Mesenchymal stem cell (in vitro differentiated cells and primary cell): ENCODE measurements around the gene TRAM2.

Experiments used
- DNase-seq: peaks from one replicate; pipeline ENCODE4 v3.0.0-alpha.2; 2013
- H2AFZ ChIP-seq: one replicate; pipeline ENCODE4 v1.6.1; 2013; ENCODE audit warnings: low read depth, mild to moderate bottlenecking, control low read depth, inconsistent platforms, low read length, moderate library complexity
- H2AK5ac ChIP-seq: 2 replicates; pipeline ENCODE4 v1.6.1; 2013; ENCODE audit warnings: low read length, moderate library complexity, mild to moderate bottlenecking, inconsistent platforms; ENCODE audit not compliant: severe bottlenecking
- H2BK120ac ChIP-seq: one replicate; pipeline ENCODE4 v1.6.1; 2013; ENCODE audit warnings: low read depth, mild to moderate bottlenecking, inconsistent platforms, low read length, moderate library complexity
- H2BK12ac ChIP-seq, 2 experiments: one replicate each; pipeline ENCODE4 v1.6.1; 2013; ENCODE audit warnings: inconsistent platforms in 2 of 2, low read length in 2 of 2, mild to moderate bottlenecking in 2 of 2, moderate library complexity in 2 of 2, control low read depth in 1 of 2
- H2BK15ac ChIP-seq: one replicate; pipeline ENCODE4 v1.6.1; 2013; ENCODE audit warnings: mild to moderate bottlenecking, low read depth, inconsistent platforms; ENCODE audit not compliant: poor library complexity, severe bottlenecking
- H2BK5ac ChIP-seq: 2 replicates; pipeline ENCODE4 v1.6.1; 2013; ENCODE audit warnings: low read depth, mild to moderate bottlenecking, low read length, control low read depth, inconsistent platforms; ENCODE audit not compliant: poor library complexity, severe bottlenecking
- H3K14ac ChIP-seq, 2 experiments: one replicate each; pipeline ENCODE4 v1.6.1; 2013; ENCODE audit warnings: inconsistent platforms in 2 of 2, low read length in 2 of 2, control low read depth in 1 of 2, mild to moderate bottlenecking in 1 of 2, moderate library complexity in 1 of 2
- H3K18ac ChIP-seq, 2 experiments: one replicate each; pipeline ENCODE4 v1.6.1; 2013; ENCODE audit warnings: inconsistent platforms in 2 of 2, low read length in 2 of 2, control low read depth in 1 of 2, low read depth in 1 of 2, mild to moderate bottlenecking in 1 of 2
- H3K23ac ChIP-seq, 2 experiments: one replicate each; pipeline ENCODE4 v1.6.1; 2013; ENCODE audit warnings: inconsistent platforms in 2 of 2, low read length in 2 of 2, mild to moderate bottlenecking in 2 of 2, moderate library complexity in 2 of 2, control low read depth in 1 of 2
- H3K27ac ChIP-seq: 2 replicates; pipeline ENCODE4 v1.5.1; 2013; ENCODE audit warnings: mild to moderate bottlenecking, moderate library complexity, low read length, control low read depth, inconsistent platforms; ENCODE audit not compliant: poor library complexity, severe bottlenecking
- H3K27me3 ChIP-seq, 2 experiments: 2 replicates each; pipeline versions ENCODE4 v1.6.1 to v1.7.0; 2013; ENCODE audit warnings: low read length in 2 of 2, mild to moderate bottlenecking in 2 of 2, moderate library complexity in 2 of 2, control low read depth in 1 of 2, inconsistent platforms in 1 of 2; ENCODE audit not compliant: control insufficient read depth in 1 of 2, insufficient read depth in 1 of 2
- H3K36me3 ChIP-seq, 2 experiments: 2 replicates each; pipeline versions ENCODE4 v1.6.1 to v1.7.0; 2013; ENCODE audit warnings: low read length in 2 of 2, control low read depth in 1 of 2, inconsistent platforms in 1 of 2, low read depth in 1 of 2, mild to moderate bottlenecking in 1 of 2; ENCODE audit not compliant: insufficient read depth in 2 of 2, control insufficient read depth in 1 of 2
- H3K4ac ChIP-seq, 2 experiments: one replicate each; pipeline ENCODE4 v1.6.1; 2013; ENCODE audit warnings: inconsistent platforms in 2 of 2, low read length in 2 of 2, mild to moderate bottlenecking in 2 of 2, moderate library complexity in 2 of 2, control low read depth in 1 of 2, low read depth in 1 of 2
- H3K4me1 ChIP-seq: 2 replicates; pipeline ENCODE4 v1.6.1; 2013; ENCODE audit warnings: low read depth, low read length, control low read depth; ENCODE audit not compliant: control insufficient read depth, insufficient read depth
- H3K4me2 ChIP-seq: 2 replicates; pipeline ENCODE4 v1.6.1; 2013; ENCODE audit warnings: low read length, mild to moderate bottlenecking, inconsistent platforms; ENCODE audit not compliant: poor library complexity, severe bottlenecking
- H3K4me3 ChIP-seq, 2 experiments: 2 replicates each; pipeline versions ENCODE4 v1.5.1 to v1.7.0; 2013; ENCODE audit warnings: low read length in 2 of 2, mild to moderate bottlenecking in 2 of 2, control low read depth in 1 of 2, low read depth in 1 of 2; ENCODE audit not compliant: insufficient read depth in 1 of 2
- H3K79me1 ChIP-seq: replicated peaks from 2 replicates; pipeline ENCODE4 v1.6.1; 2013; ENCODE audit warnings: mild to moderate bottlenecking, control low read depth, low read length, inconsistent platforms; ENCODE audit not compliant: poor library complexity, severe bottlenecking
- H3K9ac ChIP-seq: 2 replicates; pipeline ENCODE4 v1.7.0; 2013; ENCODE audit warnings: mild to moderate bottlenecking, low read length, moderate library complexity
- H3K9me3 ChIP-seq: 2 replicates; pipeline ENCODE4 v1.7.0; 2013; ENCODE audit warnings: mild to moderate bottlenecking, low read length; ENCODE audit not compliant: control insufficient read depth
- H4K8ac ChIP-seq: one replicate; pipeline ENCODE4 v1.6.1; 2013; ENCODE audit warnings: inconsistent platforms, mild to moderate bottlenecking, low read length, moderate library complexity
- H4K91ac ChIP-seq: one replicate; pipeline ENCODE4 v1.6.1; 2013; ENCODE audit warnings: mild to moderate bottlenecking, low read length, inconsistent platforms
- WGBS: methylation state at CpG from one replicate; pipeline ENCODE4 v1.1.7; 2013; ENCODE audit warnings: mixed read lengths; 5-methylcytosine and 5-hydroxymethylcytosine counted together

The TRAM2 gene

GRCh38 chr6:52513464-52513863, 63.4 kb downstream of the TRAM2 start:
- Histone ChIP-seq H2BK5ac (no peak overlapping the region), H4K91ac (peak overlapping the region; percentile 1), H2AFZ (no peak overlapping the region), H3K14ac (peak overlapping the region in 1 of 2 experiments; percentile 75), H2BK15ac (no peak overlapping the region), H3K27ac (peak overlapping the region; percentile 35), H3K79me1 (peaks cover 7% of the 10 kb centered on the region), H3K18ac (peak overlapping the region; percentile 16 to 54), H2BK12ac (peak overlapping the region; percentile 49 to 64), H3K9ac (peak overlapping the region; percentile 89), H3K4me1 (peaks cover 39% of the 10 kb centered on the region), H4K8ac (no peak overlapping the region), H3K23ac (no peak overlapping the region), H2BK120ac (no peak overlapping the region), H3K4me3 (no peak overlapping the region), H3K36me3 (peaks cover 34 to 76% of the 10 kb centered on the region in 2 experiments), H3K9me3 (no peaks in the 10 kb centered on the region), H3K4me2 (no peak overlapping the region), H3K4ac (peak overlapping the region in 1 of 2 experiments; percentile 54), H3K27me3 (no peaks in the 10 kb centered on the region), H2AK5ac (peak overlapping the region; percentile 32)
- DNase-seq, result no peak
- 77% methylated on average over 2 of the region's 2 CpGs for WGBS

GRCh38 chr6:52512199-52512598, 64.7 kb downstream of the TRAM2 start:
- H2BK5ac ChIP-seq, result peak overlapping the region; percentile 45
- peak overlapping the region in 1 of 2 experiments; percentile 91 for H3K4ac ChIP-seq
- no peak overlapping the region for H4K91ac ChIP-seq
- H3K18ac ChIP-seq, result peak overlapping the region; percentile 71
- H2BK12ac ChIP-seq, result peak overlapping the region; percentile 17 to 60
- H2AFZ ChIP-seq, result no peak overlapping the region
- peaks cover 43 to 84% of the 10 kb centered on the region in 2 experiments for H3K36me3 ChIP-seq
- H2BK120ac ChIP-seq, result peak overlapping the region; percentile 79
- H3K4me2 ChIP-seq, result no peak overlapping the region
- H3K23ac ChIP-seq, result no peak overlapping the region
- no peak overlapping the region for H3K14ac ChIP-seq
- no peak overlapping the region for H2BK15ac ChIP-seq
- peak overlapping the region; percentile 89 for H2AK5ac ChIP-seq
- peak overlapping the region; percentile 45 for H4K8ac ChIP-seq
- H3K27me3 ChIP-seq, result no peaks in the 10 kb centered on the region
- H3K9ac ChIP-seq, result peak overlapping the region; percentile 89
- H3K9me3 ChIP-seq, result no peaks in the 10 kb centered on the region
- peaks cover 17% of the 10 kb centered on the region for H3K79me1 ChIP-seq
- H3K27ac ChIP-seq, result peak overlapping the region; percentile 94
- DNase-seq, result peak; percentile 93
- H3K4me3 ChIP-seq, result no peak overlapping the region
- peaks cover 34% of the 10 kb centered on the region for H3K4me1 ChIP-seq
- 0% methylated on average over 4 of the region's 4 CpGs for WGBS

DNA sequence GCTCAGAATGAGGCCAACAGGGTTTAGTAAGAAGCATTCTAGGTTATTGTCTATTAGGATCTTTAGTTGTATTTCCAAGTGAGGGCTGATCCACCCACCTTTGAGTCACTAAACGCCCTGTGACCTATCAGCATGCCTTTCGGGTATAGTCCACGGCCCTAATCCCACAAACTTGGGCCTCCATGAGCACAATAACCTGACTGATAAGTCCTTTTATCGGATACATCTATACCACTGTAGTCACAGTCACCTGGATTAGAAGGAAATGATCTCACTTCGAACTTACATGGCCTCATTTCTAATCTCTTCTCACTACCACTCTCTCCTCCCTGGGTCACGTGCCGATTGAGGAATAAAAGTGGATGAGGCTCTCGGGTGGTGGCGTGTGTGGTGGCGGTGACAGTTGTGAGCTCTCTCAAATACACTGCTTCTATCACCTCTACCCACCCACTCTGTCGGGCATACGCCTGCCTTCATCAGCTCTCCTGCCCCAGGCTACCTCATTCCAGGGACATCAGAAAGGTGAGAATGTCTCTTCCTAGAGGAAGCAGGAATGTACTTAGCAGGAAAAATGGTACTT, 65.2 kb downstream of the TRAM2 start:
- Histone ChIP-seq H3K9me3 (no peaks in the 10 kb centered on the region), H2BK120ac (peak overlapping the region; percentile 79)
- WGBS, result 57% methylated on average over 7 of the region's 12 CpGs

DNA sequence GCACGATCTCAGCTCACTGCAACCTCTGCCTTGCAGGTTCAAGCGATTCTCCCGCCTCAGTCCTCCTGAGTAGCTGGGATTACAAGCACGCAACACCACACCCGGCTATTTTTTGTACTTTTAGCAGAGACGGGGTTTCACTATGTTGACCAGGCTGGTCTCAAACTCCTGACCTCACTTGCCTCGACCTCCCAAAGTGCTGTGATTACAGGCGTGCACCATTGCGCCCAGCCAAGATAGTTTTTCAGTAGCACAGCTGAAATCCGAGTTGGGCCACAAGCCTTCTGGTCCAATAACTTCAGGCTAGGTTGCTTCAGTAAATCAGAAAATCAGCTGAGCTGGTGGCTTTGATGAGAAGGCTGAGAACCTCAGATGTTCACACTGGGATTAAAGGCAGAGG, 65.7 kb downstream of the TRAM2 start:
- 96% methylated on average over 10 of the region's 10 CpGs for WGBS
- no peak overlapping the region for H4K8ac ChIP-seq

More for the DNA sequence above, 65.2 kb downstream of the TRAM2 start:
- peak overlapping the region; percentile 89 for H3K9ac ChIP-seq
- peak overlapping the region; percentile 45 for H2BK5ac ChIP-seq
- peak overlapping the region; percentile 71 to 94 for H3K18ac ChIP-seq
- peak overlapping the region in 1 of 2 experiments; percentile 34 for H3K23ac ChIP-seq
- no peak overlapping the region for H3K4me2 ChIP-seq
- H3K4me1 ChIP-seq, result peaks cover 32% of the 10 kb centered on the region
- H2BK15ac ChIP-seq, result peak overlapping the region; percentile 95
- no peak overlapping the region for H2AFZ ChIP-seq
- no peaks in the 10 kb centered on the region for H3K27me3 ChIP-seq
- peaks cover 45 to 84% of the 10 kb centered on the region in 2 experiments for H3K36me3 ChIP-seq
- H2BK12ac ChIP-seq, result peak overlapping the region; percentile 15 to 81
- peak overlapping the region; percentile 89 for H2AK5ac ChIP-seq
- H3K4ac ChIP-seq, result peak overlapping the region; percentile 91 to 98
- peak overlapping the region; percentile 97 for H4K91ac ChIP-seq
- DNase-seq, result peak; percentile 50
- peak overlapping the region; percentile 94 for H3K27ac ChIP-seq
- H4K8ac ChIP-seq, result peak overlapping the region; percentile 33
- H3K4me3 ChIP-seq, result peak overlapping the region in 1 of 2 experiments; percentile 29
- H3K79me1 ChIP-seq, result peaks cover 19% of the 10 kb centered on the region
- H3K14ac ChIP-seq, result peak overlapping the region in 1 of 2 experiments; percentile 91

More for the DNA sequence above, 65.7 kb downstream of the TRAM2 start:
- Histone ChIP-seq H3K23ac (no peak overlapping the region), H2BK12ac (peak overlapping the region; percentile 2 to 65), H3K14ac (no peak overlapping the region), H3K4me1 (peaks cover 32% of the 10 kb centered on the region), H3K4me3 (no peak overlapping the region), H3K27me3 (no peaks in the 10 kb centered on the region), H3K27ac (peak overlapping the region; percentile 94), H2AK5ac (peak overlapping the region; percentile 89), H3K9me3 (no peaks in the 10 kb centered on the region), H2AFZ (no peak overlapping the region), H4K91ac (no peak overlapping the region), H3K79me1 (peaks cover 23% of the 10 kb centered on the region), H3K18ac (peak overlapping the region in 1 of 2 experiments; percentile 71), H3K36me3 (peaks cover 46 to 84% of the 10 kb centered on the region in 2 experiments), H3K9ac (peak overlapping the region; percentile 89), H2BK5ac (no peak overlapping the region), H3K4ac (no peak overlapping the region), H2BK15ac (peak overlapping the region; percentile 6), H2BK120ac (no peak overlapping the region), H3K4me2 (no peak overlapping the region)
- DNase-seq, result no peak
